Upper lobe of left lung (tissue), 4 donors: ENCODE measurements around the gene DRD3.

Experiments
- POLR2AphosphoS5 ChIP-seq, 2 donors: sonication (generic); formaldehyde crosslinking; IDR thresholded peaks; one replicate each; pipeline ENCODE4 v1.5.1; 2017; ENCODE audit warnings: antibody characterized with exemption in 2 of 2
- TF ChIP-seq, protein P1 (sequence below), 6 experiments: fragments of 450-650 bp in 4 of 6; fragments of 200-600 bp in 2 of 6; sonication (generic) in 2 of 6; IDR thresholded peaks; one replicate each; pipeline ENCODE4 v1.5.1; 2016 to 2019; ENCODE audit warnings: antibody characterized with exemption in 6 of 6

DNA sequence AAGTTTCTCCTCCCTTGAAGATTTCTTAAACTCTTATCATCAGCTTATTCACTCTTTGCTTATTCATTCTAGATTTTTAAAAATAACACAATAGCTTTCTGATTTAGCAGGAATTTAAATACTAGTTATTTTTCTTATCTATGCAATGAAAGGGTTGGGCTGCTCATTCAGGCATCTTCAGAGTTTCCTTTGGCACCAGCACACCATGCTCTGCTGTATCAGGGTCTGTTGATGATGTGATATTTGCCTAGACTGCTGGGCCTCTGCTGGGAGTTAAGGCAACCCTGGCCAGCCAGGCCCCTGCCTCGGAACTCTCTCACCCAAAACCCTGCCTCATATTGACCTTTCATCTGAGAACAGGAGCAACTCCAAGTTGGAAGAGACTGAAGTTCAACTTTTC lies 35.0 kb downstream of the DRD3 start:
- no peak for TF ChIP-seq POLR2AphosphoS5 (IDR thresholded peaks at IDR 0.05)
- TF ChIP-seq, protein P1, sequence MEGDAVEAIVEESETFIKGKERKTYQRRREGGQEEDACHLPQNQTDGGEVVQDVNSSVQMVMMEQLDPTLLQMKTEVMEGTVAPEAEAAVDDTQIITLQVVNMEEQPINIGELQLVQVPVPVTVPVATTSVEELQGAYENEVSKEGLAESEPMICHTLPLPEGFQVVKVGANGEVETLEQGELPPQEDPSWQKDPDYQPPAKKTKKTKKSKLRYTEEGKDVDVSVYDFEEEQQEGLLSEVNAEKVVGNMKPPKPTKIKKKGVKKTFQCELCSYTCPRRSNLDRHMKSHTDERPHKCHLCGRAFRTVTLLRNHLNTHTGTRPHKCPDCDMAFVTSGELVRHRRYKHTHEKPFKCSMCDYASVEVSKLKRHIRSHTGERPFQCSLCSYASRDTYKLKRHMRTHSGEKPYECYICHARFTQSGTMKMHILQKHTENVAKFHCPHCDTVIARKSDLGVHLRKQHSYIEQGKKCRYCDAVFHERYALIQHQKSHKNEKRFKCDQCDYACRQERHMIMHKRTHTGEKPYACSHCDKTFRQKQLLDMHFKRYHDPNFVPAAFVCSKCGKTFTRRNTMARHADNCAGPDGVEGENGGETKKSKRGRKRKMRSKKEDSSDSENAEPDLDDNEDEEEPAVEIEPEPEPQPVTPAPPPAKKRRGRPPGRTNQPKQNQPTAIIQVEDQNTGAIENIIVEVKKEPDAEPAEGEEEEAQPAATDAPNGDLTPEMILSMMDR (IDR thresholded peaks at IDR 0.05) = no peak
